HEK293T (cell line): ENCODE measurements around the gene TMEM88.

Experiments
- CTCF ChIA-PET: fragments of 350-600 bp; formaldehyde crosslinking; extraction: SDS; loops from one replicate; lab custom pipeline; 2021; ENCODE audit warnings: antibody characterized with exemption, inconsistent platforms; lab: Yijun Ruan, JAX
- POLR2A ChIA-PET: fragments of 350-600 bp; formaldehyde crosslinking; extraction: SDS; loops from one replicate; lab custom pipeline; 2020; ENCODE audit warnings: antibody characterized with exemption, inconsistent platforms; lab: Yijun Ruan, JAX
- DNase-seq: peaks from one replicate; pipeline ENCODE4 v3.0.0; 2012; ENCODE audit warnings: mixed read lengths; ENCODE audit errors: extremely low spot score
- ARNT ChIP-seq: fragments of 450-650 bp; IDR thresholded peaks from 2 replicates; pipeline ENCODE4 v1.6.1; 2017; ENCODE audit warnings: mild to moderate bottlenecking
- BHLHE40 ChIP-seq: fragments of 450-650 bp; IDR thresholded peaks from 2 replicates; pipeline ENCODE4 v1.6.1; 2016; ENCODE audit warnings: mild to moderate bottlenecking, moderate library complexity, borderline replicate concordance
- CTBP1 ChIP-seq: fragments of 450-650 bp; IDR thresholded peaks from 2 replicates; pipeline ENCODE4 v1.6.1; 2016; ENCODE audit warnings: borderline replicate concordance
- ELF4 ChIP-seq: fragments of 450-650 bp; IDR thresholded peaks from 2 replicates; pipeline ENCODE4 v1.6.1; 2017; ENCODE audit warnings: antibody characterized with exemption
- FOXA1 ChIP-seq: fragments of 450-650 bp; IDR thresholded peaks from 2 replicates; pipeline ENCODE4 v1.6.1; 2016; ENCODE audit warnings: mild to moderate bottlenecking
- FOXK2 ChIP-seq: fragments of 450-650 bp; IDR thresholded peaks from 2 replicates; pipeline ENCODE4 v1.6.1; 2016; ENCODE audit warnings: mild to moderate bottlenecking
- FOXM1 ChIP-seq: fragments of 450-650 bp; IDR thresholded peaks from 2 replicates; pipeline ENCODE4 v1.6.1; 2017; ENCODE audit warnings: mild to moderate bottlenecking, borderline replicate concordance
- HDGF ChIP-seq: fragments of 450-650 bp; IDR thresholded peaks from 2 replicates; pipeline ENCODE4 v1.6.1; 2017; ENCODE audit warnings: antibody characterized with exemption, borderline replicate concordance
- L3MBTL2 ChIP-seq: fragments of 450-650 bp; conservative IDR thresholded peaks from 2 replicates; pipeline ENCODE4 v1.6.1; 2016; ENCODE audit warnings: mild to moderate bottlenecking
- LEF1 ChIP-seq: fragments of 450-650 bp; IDR thresholded peaks from 2 replicates; pipeline ENCODE4 v1.6.1; 2017; ENCODE audit warnings: mild to moderate bottlenecking, borderline replicate concordance
- NFRKB ChIP-seq: fragments of 450-650 bp; IDR thresholded peaks from 2 replicates; pipeline ENCODE4 v1.6.1; 2016; ENCODE audit warnings: mild to moderate bottlenecking, moderate library complexity
- PKNOX1 ChIP-seq: fragments of 450-650 bp; IDR thresholded peaks from 2 replicates; pipeline ENCODE4 v1.6.1; 2016
- SP1 ChIP-seq: fragments of 450-650 bp; IDR thresholded peaks from 2 replicates; pipeline ENCODE4 v1.6.1; 2017
- SUZ12 ChIP-seq: fragments of 450-650 bp; IDR thresholded peaks from 2 replicates; pipeline ENCODE4 v1.6.1; 2016; ENCODE audit warnings: mild to moderate bottlenecking
- TARDBP ChIP-seq: fragments of 450-650 bp; IDR thresholded peaks from 2 replicates; pipeline ENCODE4 v1.6.1; 2016
- ZNF384 ChIP-seq: fragments of 450-650 bp; IDR thresholded peaks from 2 replicates; pipeline ENCODE4 v1.6.1; 2016

TMEM88 gene

GRCh38 chr17:7853691-7854038 is 1.2 kb upstream of the TMEM88 start:
- DNase-seq: no peak
- ChIA-PET CTCF (no interaction called here), POLR2A (no interaction called here)
- TF ChIP-seq ARNT (no peak), NFRKB (no peak), FOXM1 (no peak), BHLHE40 (no peak), CTBP1 (no peak), SP1 (no peak), ZNF384 (no peak), ELF4 (no peak), PKNOX1 (no peak), L3MBTL2 (no peak), LEF1 (no peak), TARDBP (no peak), FOXA1 (no peak), FOXK2 (no peak), HDGF (no peak), SUZ12 (no peak)

- CTCF ChIA-PET: no interaction called here
- DNase-seq: no peak
- POLR2A ChIA-PET: no interaction called here
- no peak for TF ChIP-seq TARDBP
- TF ChIP-seq L3MBTL2: no peak
- TF ChIP-seq CTBP1: no peak
- no peak for TF ChIP-seq PKNOX1
- no peak for TF ChIP-seq FOXM1
- TF ChIP-seq SP1: no peak
- TF ChIP-seq LEF1: no peak
- no peak for TF ChIP-seq ARNT
- TF ChIP-seq BHLHE40: no peak
- no peak for TF ChIP-seq FOXA1
- TF ChIP-seq HDGF: no peak
- no peak for TF ChIP-seq SUZ12
- TF ChIP-seq FOXK2: no peak
- TF ChIP-seq ELF4: no peak
- no peak for TF ChIP-seq NFRKB
- no peak for TF ChIP-seq ZNF384
Observed at GRCh38 chr17:7854078-7854777, 638 bp upstream of the TMEM88 start.

GRCh38 chr17:7855660-7856010 is 769 bp downstream of the TMEM88 start:
- no peak for TF ChIP-seq ARNT
- TF ChIP-seq FOXM1: no peak
- no peak for TF ChIP-seq ELF4
- TF ChIP-seq BHLHE40: no peak
- no peak for TF ChIP-seq LEF1
- TF ChIP-seq FOXK2: no peak
- TF ChIP-seq SP1: no peak
- no peak for TF ChIP-seq ZNF384
- no peak for TF ChIP-seq HDGF
- no peak for TF ChIP-seq TARDBP
- TF ChIP-seq NFRKB: no peak
- TF ChIP-seq PKNOX1: no peak
- no peak for TF ChIP-seq CTBP1
- no peak for TF ChIP-seq FOXA1
- no peak for TF ChIP-seq SUZ12
- TF ChIP-seq L3MBTL2: no peak
- POLR2A ChIA-PET: interaction anchor here (0.6 to 1.9 kb wide), 5 partner anchors 11 to 40 kb away, joined by 3 to 18 read pairs (median 3); no protein-coding TSS in a partner anchor
- CTCF ChIA-PET: interaction anchor here (0.7 to 1.1 kb wide), 2 partner anchors 21 to 32 kb away, joined by 3 read pairs; no protein-coding TSS in a partner anchor
- no peak for DNase-seq

GRCh38 chr17:7856011-7856810 is 1.3 kb downstream of the TMEM88 start:
- peak; percentile 11 for DNase-seq
- CTCF ChIA-PET: interaction anchor here (0.8 to 1.2 kb wide), 5 partner anchors 18 to 134 kb away, joined by 3 to 7 read pairs (median 5); no protein-coding TSS in a partner anchor
- TF ChIP-seq ZNF384: no peak
- TF ChIP-seq L3MBTL2: 0 out of 2 replicates have a peak, but pooled peaks have one; percentile 34
- no peak for TF ChIP-seq HDGF
- TF ChIP-seq ARNT: no peak
- POLR2A ChIA-PET: interaction anchor here (0.6 to 1.9 kb wide), 14 partner anchors 11 to 201 kb away, joined by 3 to 18 read pairs (median 5); partner anchors contain the start of genes CNTROB and TRAPPC1

GRCh38 chr17:7856811-7857712 is 2.2 kb downstream of the TMEM88 start, which contains the start of gene NAA38:
Gene NAA38 (minus strand): TSS chr17:7857559. CDS start chr17:7857463, 96 bp downstream.
- ChIA-PET CTCF (interaction anchor here (0.6 to 1.2 kb wide), 11 partner anchors 19 to 200 kb away, joined by 3 to 7 read pairs (median 4); partner anchors contain the start of gene KDM6B), POLR2A (interaction anchor here (0.6 to 1.9 kb wide), 25 partner anchors 12 to 392 kb away, joined by 3 to 18 read pairs (median 4); partner anchors contain the start of genes CHD3, CNTROB, PFAS and RNF227)
- peak; percentile 90 for DNase-seq
- TF ChIP-seq L3MBTL2 (peak; percentile 25; the same call in 1 of the 2 replicates), ELF4 (no peak)
